Stimulated activated naive B cell treated with anti-CD40 and anti-IgM and Interleukin-4, amounts not matched to agents 10 μg/mL and 1 μg/mL and 100 μg/mL, for 72 hours (primary cell): ENCODE data around the gene KHDRBS1.

Source experiments
- ATAC-seq, 2 donors: fragments of 150-1000 bp; cut with Tn5 transposase; replicated peaks; 2 replicates each; pipeline ENCODE4 v1.10.0; 2021; ENCODE audit warnings: moderate library complexity in 1 of 2
- DNase-seq: peaks from one replicate; pipeline ENCODE4 v3.0.0; 2021
- H3K27ac Mint-ChIP-seq: one replicate; pipeline ENCODE4 v1.8.0; 2022; ENCODE audit warnings: mild to moderate bottlenecking, mixed read lengths
- H3K27me3 Mint-ChIP-seq, 2 donors: one replicate each; pipeline ENCODE4 v1.8.0; 2022; ENCODE audit warnings: mixed read lengths in 2 of 2
- H3K36me3 Mint-ChIP-seq, 2 donors: one replicate each; pipeline ENCODE4 v1.8.0; 2022; ENCODE audit warnings: mixed read lengths in 2 of 2, mild to moderate bottlenecking in 1 of 2
- H3K4me1 Mint-ChIP-seq, 2 donors: one replicate each; pipeline ENCODE4 v1.8.0; 2022; ENCODE audit warnings: mixed read lengths in 2 of 2, mild to moderate bottlenecking in 1 of 2
- H3K4me3 Mint-ChIP-seq, 2 donors: one replicate each; pipeline ENCODE4 v1.8.0; 2022; ENCODE audit warnings: mild to moderate bottlenecking in 2 of 2, mixed read lengths in 2 of 2, moderate library complexity in 1 of 2
- H3K9me3 Mint-ChIP-seq, 2 donors: one replicate each; pipeline ENCODE4 v1.8.0; 2022; ENCODE audit warnings: mixed read lengths in 2 of 2, mild to moderate bottlenecking in 1 of 2

The KHDRBS1 gene, protein sequence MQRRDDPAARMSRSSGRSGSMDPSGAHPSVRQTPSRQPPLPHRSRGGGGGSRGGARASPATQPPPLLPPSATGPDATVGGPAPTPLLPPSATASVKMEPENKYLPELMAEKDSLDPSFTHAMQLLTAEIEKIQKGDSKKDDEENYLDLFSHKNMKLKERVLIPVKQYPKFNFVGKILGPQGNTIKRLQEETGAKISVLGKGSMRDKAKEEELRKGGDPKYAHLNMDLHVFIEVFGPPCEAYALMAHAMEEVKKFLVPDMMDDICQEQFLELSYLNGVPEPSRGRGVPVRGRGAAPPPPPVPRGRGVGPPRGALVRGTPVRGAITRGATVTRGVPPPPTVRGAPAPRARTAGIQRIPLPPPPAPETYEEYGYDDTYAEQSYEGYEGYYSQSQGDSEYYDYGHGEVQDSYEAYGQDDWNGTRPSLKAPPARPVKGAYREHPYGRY

GRCh38 chr1:32013386-32014198 is at the start of gene KHDRBS1:
KHDRBS1 (plus strand) TSS chr1:32013868; CDS start chr1:32013996, 128 bp downstream.
- Mint-ChIP-seq H3K36me3 (peaks cover 8 to 22% of the 10 kb centered on the region in 2 donors), H3K4me1 (peaks cover 17 to 35% of the 10 kb centered on the region in 2 donors), H3K27ac (peak within 1 kb of the TSS; percentile 97), H3K27me3 (no peaks in the 10 kb centered on the region), H3K4me3 (peak within 1 kb of the TSS; percentile 86 to 92), H3K9me3 (no peaks in the 10 kb centered on the region)
- DNase-seq (peak; percentile 99), ATAC-seq (peak; percentile 87 to 89)

DNA sequence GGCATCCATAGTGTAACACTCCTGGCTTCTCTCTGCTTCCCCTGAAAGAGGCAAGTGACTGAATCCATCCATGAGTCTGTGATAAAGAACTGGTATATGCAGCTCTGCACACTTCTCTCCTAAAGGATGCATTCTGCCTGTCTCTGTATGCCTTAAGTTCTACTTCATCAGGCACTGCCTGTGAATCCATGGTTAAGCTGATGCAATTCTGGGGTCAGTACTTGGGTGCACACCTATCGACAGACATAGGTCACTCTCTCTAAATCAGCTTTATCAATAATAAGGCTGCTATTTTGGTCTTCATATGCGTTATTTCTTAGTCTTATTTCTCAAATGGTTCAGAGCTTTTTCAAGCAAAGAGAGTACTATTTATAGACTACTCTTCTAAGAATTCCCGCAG is 42.8 kb upstream of the KHDRBS1 start:
- peaks cover 0 to 2% of the 10 kb centered on the region in 2 donors for H3K4me1 Mint-ChIP-seq
- no peaks in the 10 kb centered on the region for H3K36me3 Mint-ChIP-seq
- H3K27me3 Mint-ChIP-seq, result no peaks in the 10 kb centered on the region
- H3K4me3 Mint-ChIP-seq, result no peak overlapping the region
- ATAC-seq, result no peak
- DNase-seq, result no peak
- no peak overlapping the region for H3K27ac Mint-ChIP-seq
- H3K9me3 Mint-ChIP-seq, result no peaks in the 10 kb centered on the region

DNA sequence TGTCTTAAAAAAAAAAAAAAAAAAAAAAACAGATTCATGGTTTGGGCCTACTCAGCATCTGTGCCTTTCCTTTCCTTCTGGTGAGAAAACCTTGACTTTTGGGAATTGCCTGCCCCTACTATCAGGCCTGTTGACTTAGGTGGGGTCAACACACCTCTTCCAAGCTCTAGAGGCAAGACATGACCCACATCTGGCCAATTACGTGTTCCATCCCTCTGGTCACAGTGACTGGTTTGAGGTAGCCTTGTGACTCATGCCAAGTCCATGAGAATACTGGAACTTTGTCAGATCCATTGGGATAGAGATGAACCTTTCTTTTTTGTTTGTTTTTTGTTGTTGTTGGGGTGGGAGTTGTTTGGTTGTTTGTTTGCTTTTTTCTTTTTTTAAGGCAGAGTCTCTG is 37.3 kb upstream of the KHDRBS1 start:
- Mint-ChIP-seq H3K4me3 (no peak overlapping the region), H3K9me3 (no peaks in the 10 kb centered on the region), H3K4me1 (peaks cover 13 to 18% of the 10 kb centered on the region in 2 donors), H3K27me3 (no peaks in the 10 kb centered on the region), H3K27ac (no peak overlapping the region), H3K36me3 (no peaks in the 10 kb centered on the region)
- DNase-seq (no peak), ATAC-seq (no peak)

DNA sequence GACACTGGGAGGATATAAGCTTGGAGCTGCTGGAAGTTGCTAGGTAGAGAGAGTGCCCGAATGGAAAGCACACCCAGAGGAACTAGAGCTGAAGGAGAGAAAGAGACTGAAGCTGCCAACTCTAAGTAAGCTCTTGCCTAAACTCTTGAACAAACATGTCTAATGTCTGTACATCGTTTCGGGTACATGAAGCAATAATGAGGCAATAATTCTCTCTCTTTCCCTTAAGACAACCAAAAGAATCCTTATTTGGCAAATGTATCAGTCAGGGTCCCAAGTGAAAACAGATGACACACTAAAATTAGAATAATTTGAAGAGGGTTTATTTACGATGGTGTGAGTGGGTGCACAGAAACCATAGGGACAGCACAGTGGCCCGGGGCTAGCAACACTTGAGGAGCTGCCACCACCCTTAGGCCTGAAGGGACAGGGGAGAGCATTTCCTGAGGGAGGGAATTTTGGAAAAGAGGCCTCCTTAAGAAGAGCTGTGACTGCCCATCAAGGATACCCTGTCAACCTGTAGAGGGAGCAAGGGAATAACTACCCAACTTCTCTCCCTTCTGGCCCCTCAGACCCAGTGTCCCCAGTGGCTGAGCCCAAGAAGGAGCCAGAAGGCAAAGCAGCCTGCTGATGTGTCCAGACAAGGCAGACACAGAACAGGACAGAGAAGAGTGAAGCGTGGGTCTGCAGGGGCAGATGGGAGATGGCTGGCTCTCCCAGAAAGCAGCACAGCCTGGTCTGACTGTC is 36.1 kb upstream of the KHDRBS1 start:
- no peak overlapping the region for H3K4me3 Mint-ChIP-seq
- H3K27ac Mint-ChIP-seq, result no peak overlapping the region
- peaks cover 22 to 30% of the 10 kb centered on the region in 2 donors for H3K4me1 Mint-ChIP-seq
- H3K9me3 Mint-ChIP-seq, result no peaks in the 10 kb centered on the region
- H3K27me3 Mint-ChIP-seq, result no peaks in the 10 kb centered on the region
- H3K36me3 Mint-ChIP-seq, result no peaks in the 10 kb centered on the region
- ATAC-seq (no peak), DNase-seq (no peak)

- ATAC-seq (no peak), DNase-seq (no peak)
- Mint-ChIP-seq H3K27me3 (no peaks in the 10 kb centered on the region), H3K36me3 (no peaks in the 10 kb centered on the region), H3K27ac (no peak overlapping the region), H3K4me1 (peaks cover 25 to 34% of the 10 kb centered on the region in 2 donors), H3K4me3 (no peak overlapping the region), H3K9me3 (no peaks in the 10 kb centered on the region)
Observed at GRCh38 chr1:31978843-31979400, 34.7 kb upstream of the KHDRBS1 start.

DNA sequence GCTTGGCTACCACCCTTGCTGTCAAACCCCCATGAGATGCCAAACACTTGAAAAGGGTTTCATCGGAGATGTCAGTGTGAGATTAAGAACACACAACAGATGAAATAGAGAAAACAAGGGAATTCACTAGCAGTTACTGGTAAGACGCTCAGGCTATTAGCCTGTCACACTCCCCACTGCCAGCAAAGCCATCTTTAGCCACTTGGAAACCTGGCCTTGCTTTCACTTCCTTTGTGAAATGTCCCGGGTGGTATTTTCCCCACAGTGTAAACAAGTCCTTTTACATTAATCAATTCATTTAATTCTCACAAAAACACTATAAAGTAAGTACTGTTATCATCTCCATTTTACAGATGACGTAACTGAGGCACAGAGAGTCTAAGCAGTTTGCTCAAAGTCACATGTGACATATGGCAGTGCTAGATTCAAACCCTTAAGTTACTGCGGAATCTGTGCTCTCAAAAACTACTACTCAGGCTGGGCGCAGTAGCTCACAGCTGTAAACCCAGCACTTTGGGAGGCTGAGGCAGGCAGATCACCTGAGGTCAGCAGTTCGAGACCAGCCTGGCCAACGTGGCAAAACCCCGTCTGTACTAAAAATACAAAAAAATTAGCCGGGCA is 32.7 kb upstream of the KHDRBS1 start:
- H3K9me3 Mint-ChIP-seq, result no peaks in the 10 kb centered on the region
- H3K4me3 Mint-ChIP-seq, result peak overlapping the region in 1 of 2 donors; percentile 62
- H3K4me1 Mint-ChIP-seq, result peaks cover 34 to 46% of the 10 kb centered on the region in 2 donors
- ATAC-seq (peak; percentile 80 to 84), DNase-seq (peak; percentile 40)
- no peaks in the 10 kb centered on the region for H3K27me3 Mint-ChIP-seq
- H3K27ac Mint-ChIP-seq, result peak overlapping the region; percentile 31
- H3K36me3 Mint-ChIP-seq, result no peaks in the 10 kb centered on the region

DNA sequence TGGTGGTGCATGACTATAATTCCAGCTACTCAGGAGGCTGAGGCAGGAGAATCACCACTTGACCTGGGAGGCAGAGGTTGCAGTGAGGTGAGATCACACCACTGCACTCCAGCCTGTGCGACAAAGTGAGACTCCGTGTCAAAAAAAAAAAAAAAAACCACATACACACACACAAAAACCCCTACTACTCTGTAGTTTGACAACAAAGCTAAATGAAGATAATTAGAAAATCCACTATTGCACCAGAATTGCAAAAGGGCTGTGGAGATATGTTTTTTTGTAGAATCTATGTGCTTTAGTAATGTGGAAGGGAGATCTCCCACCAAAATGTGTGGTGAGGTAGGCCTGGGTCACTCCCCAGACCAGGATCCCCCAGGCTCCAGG is 32.2 kb upstream of the KHDRBS1 start:
- DNase-seq, result no peak
- Mint-ChIP-seq H3K4me1 (peaks cover 34 to 46% of the 10 kb centered on the region in 2 donors), H3K27me3 (no peaks in the 10 kb centered on the region), H3K36me3 (no peaks in the 10 kb centered on the region), H3K4me3 (peak overlapping the region in 1 of 2 donors; percentile 62), H3K27ac (peak overlapping the region; percentile 31), H3K9me3 (no peaks in the 10 kb centered on the region)
- peak; percentile 48 to 49 for ATAC-seq

DNA sequence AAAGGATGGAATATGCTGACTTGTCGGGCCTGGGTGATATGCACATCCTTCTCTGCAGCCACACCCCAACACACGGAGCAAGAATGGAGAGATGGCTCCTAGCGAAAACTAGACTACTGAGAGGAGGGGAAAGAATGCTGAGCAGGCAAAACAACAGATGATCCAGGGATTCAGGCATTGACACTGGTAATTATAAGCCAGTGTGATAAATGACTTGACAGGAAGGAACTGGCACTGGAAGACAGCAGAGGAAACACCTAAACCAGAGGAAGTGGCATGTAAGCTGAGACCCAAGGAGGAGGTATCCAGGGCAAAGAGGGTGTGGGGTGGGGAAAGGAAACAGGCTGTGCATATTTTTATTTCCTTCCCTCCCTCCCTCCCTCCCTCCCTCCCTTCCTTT is 31.7 kb upstream of the KHDRBS1 start:
- H3K27me3 Mint-ChIP-seq, result no peaks in the 10 kb centered on the region

DNA sequence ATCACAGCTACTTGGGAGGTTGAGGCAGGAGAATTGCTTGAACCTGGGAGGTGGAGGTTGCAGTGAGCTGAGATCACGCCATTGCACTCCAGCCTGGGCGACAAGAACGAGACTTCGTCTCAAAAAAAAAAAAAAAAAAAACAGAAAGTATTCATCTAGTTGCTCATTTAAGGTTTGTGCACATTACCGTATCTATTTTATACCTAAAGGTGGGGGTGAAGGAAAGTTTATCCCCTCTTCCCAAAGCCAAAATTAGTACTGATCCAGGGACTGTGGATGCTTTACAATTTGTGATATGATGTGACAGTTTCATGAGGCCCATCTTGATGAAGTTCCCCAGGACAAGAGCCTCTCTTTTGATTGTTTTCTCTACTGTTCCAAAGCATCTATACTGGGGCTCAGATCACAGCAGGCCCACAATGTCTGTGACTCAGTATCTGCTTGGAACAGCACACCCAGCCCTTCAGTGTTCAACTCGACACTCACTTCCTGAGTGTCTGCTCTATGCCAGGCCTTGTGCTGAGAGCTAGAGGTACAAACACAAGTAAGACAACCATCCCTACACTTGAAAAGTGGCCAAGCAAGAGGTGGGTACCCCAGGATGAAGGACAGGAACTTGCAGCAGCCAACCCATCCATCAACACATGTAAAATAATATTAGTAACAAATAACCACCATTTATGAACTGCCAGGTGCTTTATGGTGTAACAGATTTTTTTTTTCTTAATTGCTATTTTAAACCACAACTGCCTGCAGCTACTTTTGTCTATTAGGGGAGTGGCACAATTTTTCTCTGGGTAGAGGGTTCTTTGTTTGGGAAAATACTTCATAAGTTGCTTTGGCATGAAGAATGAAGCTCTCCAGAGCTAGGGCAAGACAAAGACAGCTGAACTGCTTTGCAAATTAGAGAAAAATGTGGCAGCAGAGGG is 29.0 kb upstream of the KHDRBS1 start:
- DNase-seq (no peak), ATAC-seq (no peak)
- no peaks in the 10 kb centered on the region for H3K9me3 Mint-ChIP-seq
- H3K36me3 Mint-ChIP-seq, result no peaks in the 10 kb centered on the region
- H3K4me3 Mint-ChIP-seq, result peak overlapping the region in 1 of 2 donors; percentile 6
- peaks cover 36 to 44% of the 10 kb centered on the region in 2 donors for H3K4me1 Mint-ChIP-seq
- peak overlapping the region; percentile 66 for H3K27ac Mint-ChIP-seq
- no peaks in the 10 kb centered on the region for H3K27me3 Mint-ChIP-seq

More for the DNA sequence above, 31.7 kb upstream of the KHDRBS1 start:
- H3K27ac Mint-ChIP-seq, result peak overlapping the region; percentile 71
- H3K4me1 Mint-ChIP-seq, result peaks cover 38 to 50% of the 10 kb centered on the region in 2 donors
- no peak for DNase-seq
- no peak for ATAC-seq
- no peaks in the 10 kb centered on the region for H3K9me3 Mint-ChIP-seq
- H3K36me3 Mint-ChIP-seq, result no peaks in the 10 kb centered on the region
- peak overlapping the region; percentile 20 to 62 for H3K4me3 Mint-ChIP-seq

DNA sequence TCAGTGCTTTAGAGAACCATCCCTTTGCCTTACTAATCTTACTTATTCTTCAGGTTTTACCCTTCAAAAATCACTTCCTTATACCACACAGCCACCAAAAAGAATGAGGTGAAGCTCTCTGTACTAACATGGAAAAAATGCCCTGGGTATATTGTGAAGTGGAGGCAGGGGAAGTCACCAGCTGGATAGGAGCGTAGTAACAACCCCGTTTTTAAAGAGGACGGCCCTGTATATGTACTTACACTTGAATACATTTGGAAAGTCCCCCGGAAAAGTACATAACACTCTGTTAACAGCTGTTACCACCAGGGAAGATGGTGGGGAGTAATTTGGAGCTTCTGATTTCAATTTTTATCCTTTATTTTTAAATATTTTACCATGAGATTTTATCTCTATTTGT is 28.2 kb upstream of the KHDRBS1 start:
- H3K36me3 Mint-ChIP-seq, result no peaks in the 10 kb centered on the region
- peak overlapping the region; percentile 66 for H3K27ac Mint-ChIP-seq
- no peaks in the 10 kb centered on the region for H3K9me3 Mint-ChIP-seq
- DNase-seq (no peak), ATAC-seq (peak; percentile 73 to 75)
- H3K27me3 Mint-ChIP-seq, result no peaks in the 10 kb centered on the region
- H3K4me3 Mint-ChIP-seq, result no peak overlapping the region
- H3K4me1 Mint-ChIP-seq, result peaks cover 36 to 43% of the 10 kb centered on the region in 2 donors

DNA sequence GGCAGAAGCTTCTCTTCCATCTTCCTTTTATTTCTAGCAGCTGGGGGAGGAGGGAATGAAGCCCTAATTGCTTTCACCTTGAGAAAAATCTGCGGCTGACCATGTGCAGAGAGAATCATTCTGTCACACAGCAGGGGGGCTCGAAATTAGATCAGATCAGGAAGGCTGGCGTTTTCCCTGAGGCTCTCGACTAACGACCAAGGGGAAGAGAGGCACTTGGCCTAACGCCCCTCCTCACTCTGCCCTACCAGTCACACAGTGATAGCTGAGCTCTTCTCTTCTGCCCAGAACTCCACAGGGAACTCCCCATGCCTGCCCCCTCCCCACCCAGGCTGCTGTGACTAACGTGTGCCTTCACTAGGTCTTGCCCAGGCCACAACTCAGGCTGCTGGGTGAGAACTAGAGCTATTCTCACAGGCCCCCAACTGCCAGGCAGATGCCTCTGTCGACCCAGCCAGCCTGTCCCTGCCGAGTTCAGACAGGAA is 26.5 kb upstream of the KHDRBS1 start:
- no peaks in the 10 kb centered on the region for H3K36me3 Mint-ChIP-seq
- no peaks in the 10 kb centered on the region for H3K27me3 Mint-ChIP-seq
- H3K4me3 Mint-ChIP-seq, result no peak overlapping the region
- H3K9me3 Mint-ChIP-seq, result no peaks in the 10 kb centered on the region
- H3K27ac Mint-ChIP-seq, result peak overlapping the region; percentile 80
- DNase-seq, result no peak
- H3K4me1 Mint-ChIP-seq, result peaks cover 21 to 25% of the 10 kb centered on the region in 2 donors
- ATAC-seq, result no peak

DNA sequence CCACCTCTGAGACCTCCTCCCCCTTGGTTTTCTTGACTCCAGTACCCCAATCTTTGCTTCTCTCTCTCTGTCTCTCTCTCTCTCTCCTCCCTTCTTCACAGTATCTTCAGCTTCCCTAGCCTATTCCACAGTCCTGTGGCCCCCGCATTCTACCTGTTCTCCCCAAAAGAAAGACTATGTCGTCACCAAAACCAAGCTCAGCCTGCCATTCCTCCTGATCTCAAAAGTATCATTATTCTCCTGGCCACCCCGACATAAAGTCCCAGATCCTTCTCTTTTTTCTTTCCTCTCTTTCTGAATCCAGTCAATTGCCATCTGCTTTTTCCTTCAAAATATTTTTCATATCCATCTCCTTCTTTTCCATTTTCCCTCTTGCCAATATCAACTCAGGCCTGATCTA is 23.7 kb upstream of the KHDRBS1 start:
- peaks cover 12% of the 10 kb centered on the region in 2 donors for H3K4me1 Mint-ChIP-seq
- H3K9me3 Mint-ChIP-seq, result no peaks in the 10 kb centered on the region
- DNase-seq (no peak), ATAC-seq (no peak)
- H3K27ac Mint-ChIP-seq, result no peak overlapping the region
- H3K36me3 Mint-ChIP-seq, result no peaks in the 10 kb centered on the region
- H3K4me3 Mint-ChIP-seq, result no peak overlapping the region
- H3K27me3 Mint-ChIP-seq, result no peaks in the 10 kb centered on the region
